GM19351 (cell line): ENCODE data around the gene LRG1.
"Not testable (repeated sequence)": the region's sequence is repeated elsewhere in the genome, so short reads cannot be mapped to it uniquely, and the experiment has no call there.

Experiments used
- ATAC-seq: cut with Tn5 transposase; IDR thresholded peaks from one replicate; pipeline ENCODE4 v1.9.1; 2021; ENCODE audit warnings: mild to moderate bottlenecking, moderate library complexity; ENCODE audit not compliant: unreplicated experiment

LRG1 gene

GRCh38 chr19:4553092-4553695, 13.4 kb upstream of the LRG1 start:
- no peak for ATAC-seq

- no peak for ATAC-seq
Measured at GRCh38 chr19:4552525-4552819, 12.6 kb upstream of the LRG1 start.

GRCh38 chr19:4550479-4551050, 10.7 kb upstream of the LRG1 start:
- no peak for ATAC-seq

GRCh38 chr19:4550018-4550417, 10.2 kb upstream of the LRG1 start:
- no peak for ATAC-seq

- no peak for ATAC-seq
Measured at GRCh38 chr19:4548238-4548584, 8.4 kb upstream of the LRG1 start.

GRCh38 chr19:4547303-4548237, 7.7 kb upstream of the LRG1 start:
- ATAC-seq = no peak

GRCh38 chr19:4543842-4544647, 4.2 kb upstream of the LRG1 start:
- ATAC-seq = no peak

- no peak for ATAC-seq
Measured at GRCh38 chr19:4542896-4543841, 3.3 kb upstream of the LRG1 start.

GRCh38 chr19:4541806-4542145, 1.9 kb upstream of the LRG1 start:
- ATAC-seq = not testable (repeated sequence)

- ATAC-seq = no peak
Measured at GRCh38 chr19:4541114-4541805, 1.4 kb upstream of the LRG1 start.

- no peak for ATAC-seq
Measured at GRCh38 chr19:4539169-4539692, 605 bp downstream of the LRG1 start.

GRCh38 chr19:4538601-4538954, 1.3 kb downstream of the LRG1 start:
- no peak for ATAC-seq

GRCh38 chr19:4537953-4538600, 1.8 kb downstream of the LRG1 start:
- ATAC-seq = no peak

- ATAC-seq = no peak
Measured at GRCh38 chr19:4536798-4537197, 3.0 kb downstream of the LRG1 start.

GRCh38 chr19:4534836-4535658, 4.8 kb downstream of the LRG1 start, which contains the start of gene PLIN5:
Gene PLIN5, minus strand, starts transcription at chr19:4535224. Its CDS starts 1,150 bp downstream, at chr19:4534074.
- no peak for ATAC-seq

- no peak for ATAC-seq
Measured at GRCh38 chr19:4533835-4534424, 5.9 kb downstream of the LRG1 start.

GRCh38 chr19:4533334-4533733, 6.5 kb downstream of the LRG1 start:
- ATAC-seq = no peak
